Upper lobe of left lung (tissue), 6 donors: ENCODE measurements around the gene OR13J1. TPM values are rescaled to one million over a fixed set of nuclear protein-coding genes. Genes with fewer than 3 reads are reported as not detected.

Experiments used
- ATAC-seq, 2 donors: fragments of 200-7000 bp; cut with Tn5 transposase; one replicate each; pipeline ENCODE4 v1.9.1; 2022; ENCODE audit warnings: mild to moderate bottlenecking in 2 of 2, moderate library complexity in 2 of 2; ENCODE audit not compliant: low FRiP score in 2 of 2
- DNase-seq, 2 donors: peaks; one replicate each; pipeline ENCODE4 v3.0.0-alpha.2; 2019 to 2020
- H3K27ac ChIP-seq, 4 donors: fragments of 200-600 bp; sonication (generic); one replicate each; pipeline ENCODE4 v1.5.1; 2016 to 2019
- H3K27me3 ChIP-seq, 4 donors: fragments of 200-600 bp; sonication (generic); one replicate each; pipeline ENCODE4 v1.5.1; 2017 to 2019
- H3K36me3 ChIP-seq, 4 donors: fragments of 200-600 bp; sonication (generic); one replicate each; pipeline ENCODE4 v1.5.1; 2016 to 2019
- H3K4me1 ChIP-seq, 4 donors: fragments of 200-600 bp; sonication (generic); one replicate each; pipeline ENCODE4 v1.5.1; 2018 to 2019
- H3K4me3 ChIP-seq, 4 donors: fragments of 200-600 bp; sonication (generic); one replicate each; pipeline ENCODE4 v1.5.1; 2017 to 2019; ENCODE audit warnings: mild to moderate bottlenecking in 2 of 4, moderate library complexity in 1 of 4
- H3K9me3 ChIP-seq, 4 donors: fragments of 200-600 bp; sonication (generic); one replicate each; pipeline ENCODE4 v1.5.1; 2018 to 2019
- CTCF ChIP-seq, 6 experiments: fragments of 450-650 bp in 4 of 6; fragments of 200-600 bp in 2 of 6; sonication (generic) in 2 of 6; IDR thresholded peaks; one replicate each; pipeline ENCODE4 v1.5.1; 2016 to 2019; ENCODE audit warnings: antibody characterized with exemption in 6 of 6
- EP300 ChIP-seq, 4 donors: sonication (generic); formaldehyde crosslinking; IDR thresholded peaks; one replicate each; pipeline ENCODE4 v1.5.1; 2017; ENCODE audit warnings: antibody characterized with exemption in 4 of 4, control low read depth in 2 of 4
- POLR2A ChIP-seq, 4 donors: fragments of 450-650 bp; IDR thresholded peaks; one replicate each; pipeline ENCODE4 v1.5.1; 2016 to 2017; ENCODE audit warnings: antibody characterized with exemption in 4 of 4, mild to moderate bottlenecking in 2 of 4
- POLR2AphosphoS5 ChIP-seq, 2 donors: sonication (generic); formaldehyde crosslinking; IDR thresholded peaks; one replicate each; pipeline ENCODE4 v1.5.1; 2017; ENCODE audit warnings: antibody characterized with exemption in 2 of 2
- WGBS, 2 donors: methylation state at CpG; one replicate each; pipeline ENCODE4 v1.1.5; 2017 to 2018; 5-methylcytosine and 5-hydroxymethylcytosine counted together
- total RNA-seq, 6 donors: library from RNA; depleted of rRNA in 4 of 6; stranded (reverse); fragments of >200 nt in 4 of 6; gene quantifications; one replicate each; pipeline versions ENCODE4 v1.1.0 to v1.2.1, GENCODE V29; 2016 to 2021
- donor health status: DM: no; HTN: no; CAD: no; lungs with moderate emphysema.
- donor health status: DM: no; HTN: yes; CAD: no; lungs with severe emphysema.

The OR13J1 gene
- total RNA-seq, 6 donors from 2014 or later: not detected

DNA sequence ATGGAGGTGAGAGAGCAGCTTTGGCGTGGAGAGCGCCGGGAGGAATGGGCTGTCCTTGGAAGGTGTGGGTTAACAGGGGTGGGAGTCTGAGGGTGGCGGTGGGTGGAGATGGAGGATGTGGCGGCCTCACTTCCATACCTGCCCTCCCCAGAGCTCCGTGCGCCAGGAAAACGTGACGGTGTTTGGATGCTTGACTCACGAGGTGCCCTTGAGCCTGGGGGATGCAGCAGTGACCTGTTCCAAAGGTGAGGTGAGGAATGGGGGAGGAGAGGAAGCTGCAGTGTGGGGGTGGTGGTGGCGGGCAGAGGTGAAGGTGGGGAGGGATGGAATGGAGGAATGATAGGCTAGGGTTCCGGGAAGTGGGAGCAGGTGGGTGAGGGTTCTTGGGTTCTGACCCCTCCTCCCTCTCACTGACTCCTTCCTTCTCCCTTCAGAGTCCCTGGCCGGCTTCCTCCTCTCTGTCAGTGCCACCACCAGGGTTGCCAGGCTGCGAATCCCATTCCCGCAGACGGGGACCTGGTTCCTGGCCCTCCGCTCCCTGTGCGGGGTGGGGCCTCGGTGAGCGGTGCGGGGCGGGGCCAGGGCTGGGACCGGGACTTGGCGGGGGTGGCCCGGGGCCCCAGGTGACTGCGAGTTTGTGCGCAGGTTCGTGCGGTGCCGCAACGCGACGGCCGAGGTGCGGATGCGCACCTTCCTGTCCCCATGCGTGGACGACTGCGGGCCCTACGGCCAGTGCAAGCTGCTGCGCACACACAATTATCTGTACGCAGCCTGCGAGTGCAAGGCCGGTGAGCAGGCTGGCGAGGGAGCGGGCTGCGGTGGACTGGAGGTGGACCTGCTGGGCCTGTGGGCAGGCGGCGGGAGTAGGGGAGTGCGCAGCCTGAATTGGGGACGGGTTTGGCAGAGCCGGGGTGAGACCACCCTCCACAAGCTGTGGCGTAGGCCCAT is 24.1 kb downstream of the OR13J1 start:
- DNase-seq (peak in 1 of 2 donors; percentile 88), ATAC-seq (no peak)
- peaks cover 0 to 12% (median 0%) of the 10 kb centered on the region in 4 donors for H3K36me3 ChIP-seq
- no peaks in the 10 kb centered on the region for H3K9me3 ChIP-seq
- peak overlapping the region; percentile 28 to 67 (median 54) for H3K27ac ChIP-seq
- H3K27me3 ChIP-seq: no peaks in the 10 kb centered on the region
- peak overlapping the region in 3 of 4 donors; percentile 2 to 30 (median 27) for H3K4me3 ChIP-seq
- peaks cover 27 to 42% (median 28%) of the 10 kb centered on the region in 4 donors for H3K4me1 ChIP-seq
- TF ChIP-seq POLR2A (IDR thresholded peaks at IDR 0.05): no peak
- no peak for TF ChIP-seq EP300 (IDR thresholded peaks at IDR 0.05)
- TF ChIP-seq POLR2AphosphoS5 (IDR thresholded peaks at IDR 0.05): no peak
- no peak for TF ChIP-seq CTCF (IDR thresholded peaks at IDR 0.05)
- WGBS, 2 donors: 57 to 66% methylated on average over 25 to 53 of the region's 53 CpGs

DNA sequence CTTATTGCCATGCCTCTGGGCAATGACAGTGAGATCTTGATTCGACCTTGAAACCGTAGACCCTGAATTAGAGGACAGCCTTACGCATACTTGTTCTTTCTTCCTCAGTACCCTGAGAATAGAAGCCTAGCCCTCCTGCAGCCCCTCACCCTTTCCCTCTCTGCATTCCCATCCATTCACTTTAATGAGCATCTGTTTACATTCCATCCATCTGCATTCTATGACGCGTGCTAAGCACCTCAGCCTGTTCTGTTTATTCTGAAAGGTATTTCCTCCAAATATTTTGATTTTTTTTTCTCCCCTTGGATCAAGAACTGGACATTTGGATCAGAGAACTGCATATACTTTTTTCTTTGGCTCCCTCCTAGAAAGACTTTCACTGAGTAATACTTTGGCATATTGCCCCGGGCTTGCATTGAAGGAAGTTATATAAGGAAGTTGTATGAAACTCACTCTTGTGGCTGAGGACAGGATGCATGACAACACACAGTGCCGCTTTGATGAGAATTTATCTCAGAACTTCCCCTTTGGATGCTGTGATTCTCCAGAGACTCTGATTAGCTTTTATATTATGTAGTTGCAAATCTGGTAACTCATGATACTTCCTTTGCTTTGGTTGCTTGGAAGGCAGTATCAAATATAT is 25.5 kb downstream of the OR13J1 start:
- DNase-seq: peak in 1 of 2 donors; percentile 76
- TF ChIP-seq POLR2AphosphoS5 (IDR thresholded peaks at IDR 0.05) (peak in 1 of 2 donors; percentile 51), CTCF (IDR thresholded peaks at IDR 0.05) (no peak)
- H3K36me3 ChIP-seq: peaks cover 0 to 12% (median 0%) of the 10 kb centered on the region in 4 donors
- ATAC-seq: peak; percentile 76 to 82
- H3K4me1 ChIP-seq: peaks cover 27 to 42% (median 28%) of the 10 kb centered on the region in 4 donors
- H3K27me3 ChIP-seq: no peaks in the 10 kb centered on the region
- 28 to 30% methylated on average over 7 of the region's 7 CpGs for WGBS, 2 donors
- H3K4me3 ChIP-seq: no peak overlapping the region
- H3K27ac ChIP-seq: peak overlapping the region; percentile 28 to 67 (median 54)
- no peaks in the 10 kb centered on the region for H3K9me3 ChIP-seq

DNA sequence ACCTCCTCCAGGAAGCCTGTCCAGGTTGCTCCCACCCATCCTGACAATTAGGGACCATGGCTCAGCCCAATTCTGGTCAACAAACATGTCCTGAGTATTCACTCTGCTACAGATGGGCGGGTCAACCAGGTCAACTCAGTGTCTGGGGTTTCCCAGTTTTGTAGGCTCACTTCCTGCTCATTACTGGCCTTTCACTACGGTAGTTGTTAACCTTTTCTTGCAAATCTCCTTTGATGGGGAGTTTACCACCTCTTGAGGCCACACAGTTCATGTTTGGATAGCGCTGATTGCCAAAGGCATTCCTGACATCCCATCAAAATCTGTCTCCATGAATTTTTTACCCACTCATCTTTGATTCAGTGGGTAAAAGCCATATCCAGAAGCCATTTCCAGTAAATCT is 27.4 kb downstream of the OR13J1 start:
- Histone ChIP-seq H3K36me3 (peaks cover 0 to 12% (median 0%) of the 10 kb centered on the region in 4 donors), H3K27ac (no peak overlapping the region), H3K4me3 (no peak overlapping the region), H3K9me3 (no peaks in the 10 kb centered on the region), H3K4me1 (peaks cover 27 to 42% (median 28%) of the 10 kb centered on the region in 4 donors), H3K27me3 (no peaks in the 10 kb centered on the region)
- WGBS, 2 donors: 54 to 76% methylated on average over 3 of the region's 3 CpGs
- TF ChIP-seq POLR2A (IDR thresholded peaks at IDR 0.05) (no peak), CTCF (IDR thresholded peaks at IDR 0.05) (no peak), POLR2AphosphoS5 (IDR thresholded peaks at IDR 0.05) (no peak), EP300 (IDR thresholded peaks at IDR 0.05) (no peak)
- no peak for DNase-seq
- ATAC-seq: no peak

- Histone ChIP-seq H3K9me3 (no peaks in the 10 kb centered on the region), H3K27ac (no peak overlapping the region), H3K36me3 (peaks cover 0 to 9% (median 0%) of the 10 kb centered on the region in 4 donors), H3K4me3 (no peak overlapping the region), H3K4me1 (peaks cover 27 to 42% (median 28%) of the 10 kb centered on the region in 4 donors), H3K27me3 (no peaks in the 10 kb centered on the region)
- peak in 1 of 2 donors; percentile 63 for DNase-seq
- ATAC-seq: no peak
- WGBS, 2 donors: 94 to 96% methylated on average over 7 to 17 of the region's 17 CpGs
- TF ChIP-seq EP300 (IDR thresholded peaks at IDR 0.05): no peak
- no peak for TF ChIP-seq POLR2A (IDR thresholded peaks at IDR 0.05)
- no peak for TF ChIP-seq POLR2AphosphoS5 (IDR thresholded peaks at IDR 0.05)
- TF ChIP-seq CTCF (IDR thresholded peaks at IDR 0.05): no peak
Measured at GRCh38 chr9:35842020-35842745, 28.0 kb downstream of the OR13J1 start.
